H1 (cell line): ENCODE results near the gene SLC6A20.

Experiments used
- ATF3 ChIP-seq: IDR thresholded peaks from 2 replicates; pipeline ENCODE4 v1.6.1; 2011; ENCODE audit warnings: low read depth, mild to moderate bottlenecking, low read length; ENCODE audit not compliant: insufficient read depth
- BACH1 ChIP-seq: IDR thresholded peaks from 2 replicates; pipeline ENCODE4 v1.6.1; 2012; ENCODE audit warnings: low read length, improper control_type of control experiment
- BCL11A ChIP-seq, 2 experiments: IDR thresholded peaks; one replicate each; pipeline ENCODE4 v1.6.1; 2011; ENCODE audit warnings: low read depth in 2 of 2, low read length in 2 of 2, mild to moderate bottlenecking in 2 of 2
- CTCF ChIP-seq, 3 experiments: IDR thresholded peaks; 1 replicate in 2 of 3; 2 replicates in 1 of 3; pipeline versions ENCODE4 v1.5.1 to v1.6.1; 2011; ENCODE audit warnings: low read length in 3 of 3, mild to moderate bottlenecking in 3 of 3, inconsistent platforms in 2 of 3, low read depth in 1 of 3, moderate library complexity in 1 of 3; ENCODE audit not compliant: insufficient read depth in 1 of 3; ENCODE audit errors: control extremely low read depth in 1 of 3
- EZH2 ChIP-seq: fragments of 200-600 bp; sonication (generic); IDR thresholded peaks from 2 replicates; pipeline ENCODE4 v1.7.1; 2012; ENCODE audit warnings: low read depth, mild to moderate bottlenecking, moderate library complexity, low read length, inconsistent platforms; ENCODE audit not compliant: severe bottlenecking
- MAFK ChIP-seq: IDR thresholded peaks from 2 replicates; pipeline ENCODE4 v1.6.1; 2012; ENCODE audit warnings: low read depth, mild to moderate bottlenecking, improper control_type of control experiment, low read length
- POLR2AphosphoS5 ChIP-seq: IDR thresholded peaks from 2 replicates; pipeline ENCODE4 v1.6.1; 2011; ENCODE audit warnings: low read depth, low read length
- TBP ChIP-seq: IDR thresholded peaks from 2 replicates; pipeline ENCODE4 v1.6.1; 2011; ENCODE audit warnings: low read depth, low read length, improper control_type of control experiment
- YY1 ChIP-seq: IDR thresholded peaks from 2 replicates; pipeline ENCODE4 v1.6.1; 2011; ENCODE audit warnings: low read depth, mild to moderate bottlenecking, low read length
- TF ChIP-seq, protein P1 (sequence below): IDR thresholded peaks from 2 replicates; pipeline ENCODE4 v1.6.1; 2012; ENCODE audit warnings: inconsistent platforms

- TF ChIP-seq YY1: no peak
- no peak for TF ChIP-seq TBP
- no peak for TF ChIP-seq CTCF (IDR thresholded peaks at IDR 0.05; ENCODE audit: control extremely low read depth in 1 of 3, insufficient read depth in 1 of 3, low read depth in 1 of 3, low read length in 3 of 3)
- TF ChIP-seq EZH2: no peak
- TF ChIP-seq BCL11A (IDR thresholded peaks at IDR 0.05; ENCODE audit: low read depth in 2 of 2, low read length in 2 of 2): no peak
- TF ChIP-seq, protein P1, sequence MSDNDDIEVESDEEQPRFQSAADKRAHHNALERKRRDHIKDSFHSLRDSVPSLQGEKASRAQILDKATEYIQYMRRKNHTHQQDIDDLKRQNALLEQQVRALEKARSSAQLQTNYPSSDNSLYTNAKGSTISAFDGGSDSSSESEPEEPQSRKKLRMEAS: no peak
- no peak for TF ChIP-seq MAFK
- TF ChIP-seq ATF3: no peak
- no peak for TF ChIP-seq POLR2AphosphoS5
- no peak for TF ChIP-seq BACH1
Observed at GRCh38 chr3:45754461-45754860, 41.9 kb downstream of the SLC6A20 start.
